ENCODE measurements around the gene PXDN. TPM values are rescaled to one million over a fixed set of nuclear protein-coding genes. Genes with fewer than 3 reads are reported as not detected.
"Not testable (repeated sequence)": the region's sequence is repeated elsewhere in the genome, so short reads cannot be mapped to it uniquely, and the experiment has no call there.

Gene PXDN
- total RNA-seq, 1 donor = 137 TPM

- no peak for TF ChIP-seq CTCF (IDR thresholded peaks at IDR 0.05; ENCODE audit: insufficient read depth, low read length)
- no peak for DNase-seq (ENCODE audit: low read depth)
- H3K4me3 ChIP-seq (ENCODE audit: low read depth, low read length) = no peak overlapping the region
These were observed 63.9 kb downstream of the PXDN start for GRCh38 chr2:1680222-1681016.

DNA sequence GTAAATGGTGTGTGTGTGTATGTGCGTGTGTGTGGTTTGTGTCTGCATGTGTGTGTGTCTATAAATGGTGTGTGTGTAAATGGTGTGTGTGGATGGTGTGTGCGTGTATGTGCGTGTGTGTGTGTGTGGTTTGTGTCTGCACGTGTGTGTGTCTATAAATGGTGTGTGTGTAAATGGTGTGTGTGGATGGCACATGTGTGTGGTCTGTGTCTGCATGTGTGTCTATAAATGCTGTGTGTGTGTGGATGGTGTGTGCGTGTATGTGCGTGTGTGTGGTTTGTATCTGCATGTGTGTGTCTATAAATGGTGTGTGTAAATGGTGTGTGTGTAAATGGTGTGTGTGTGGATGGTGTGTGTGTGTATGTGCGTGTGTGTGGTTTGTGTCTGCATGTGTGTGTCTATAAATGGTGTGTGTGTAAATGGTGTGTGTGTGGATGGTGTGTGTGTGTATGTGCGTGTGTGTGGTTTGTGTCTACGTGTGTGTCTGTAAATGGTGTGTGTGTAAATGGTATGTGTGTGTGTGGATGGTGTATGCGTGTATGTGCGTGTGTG, 64.8 kb downstream of the PXDN start:
- DNase-seq (ENCODE audit: low read depth); H3K4me3 ChIP-seq (ENCODE audit: low read depth, low read length): not testable (repeated sequence)

GRCh38 chr2:1679065-1679464, 65.2 kb downstream of the PXDN start:
- not testable (repeated sequence) for DNase-seq (ENCODE audit: low read depth); H3K4me3 ChIP-seq (ENCODE audit: low read depth, low read length)

GRCh38 chr2:1678609-1679008, 65.7 kb downstream of the PXDN start:
- H3K4me3 ChIP-seq (ENCODE audit: low read depth, low read length) = no peak overlapping the region
- no peak for TF ChIP-seq CTCF (IDR thresholded peaks at IDR 0.05; ENCODE audit: insufficient read depth, low read length)
- DNase-seq (ENCODE audit: low read depth) = no peak

- no peak overlapping the region for H3K4me3 ChIP-seq (ENCODE audit: low read depth, low read length)
- no peak for DNase-seq (ENCODE audit: low read depth)
- TF ChIP-seq CTCF (IDR thresholded peaks at IDR 0.05; ENCODE audit: insufficient read depth, low read length) = no peak
These were observed 66.5 kb downstream of the PXDN start for GRCh38 chr2:1677821-1678165.

- TF ChIP-seq CTCF (IDR thresholded peaks at IDR 0.05; ENCODE audit: insufficient read depth, low read length) = no peak
- H3K4me3 ChIP-seq (ENCODE audit: low read depth, low read length) = no peak overlapping the region
- DNase-seq (ENCODE audit: low read depth) = no peak
These were observed 67.1 kb downstream of the PXDN start for GRCh38 chr2:1676913-1677820.

- no peak for TF ChIP-seq CTCF (IDR thresholded peaks at IDR 0.05; ENCODE audit: insufficient read depth, low read length)
- no peak overlapping the region for H3K4me3 ChIP-seq (ENCODE audit: low read depth, low read length)
- no peak for DNase-seq (ENCODE audit: low read depth)
These were observed 68.0 kb downstream of the PXDN start for GRCh38 chr2:1676091-1676912.

Measured in fibroblast of the aortic adventitia (primary cell).